GM18508 (cell line): ENCODE measurements around the gene PLCB4.

Source experiments
- ATAC-seq: cut with Tn5 transposase; IDR thresholded peaks from one replicate; pipeline ENCODE4 v1.9.1; 2021; ENCODE audit warnings: moderate number of reproducible peaks; ENCODE audit not compliant: insufficient read depth, unreplicated experiment

PLCB4 gene

GRCh38 chr20:9093218-9093957 is 24.5 kb downstream of the PLCB4 start:
- ATAC-seq = no peak

GRCh38 chr20:9099372-9099771 is 30.5 kb downstream of the PLCB4 start:
- no peak for ATAC-seq

GRCh38 chr20:9100691-9101090 is 31.8 kb downstream of the PLCB4 start:
- ATAC-seq = no peak

- no peak for ATAC-seq
Measured at GRCh38 chr20:9102456-9102855, 33.6 kb downstream of the PLCB4 start.

GRCh38 chr20:9103955-9104354 is 35.1 kb downstream of the PLCB4 start:
- no peak for ATAC-seq

- no peak for ATAC-seq
Measured at GRCh38 chr20:9108260-9108659, 39.4 kb downstream of the PLCB4 start.

GRCh38 chr20:9109566-9109965 is 40.7 kb downstream of the PLCB4 start:
- no peak for ATAC-seq

- ATAC-seq = no peak
Measured at GRCh38 chr20:9110365-9110764, 41.5 kb downstream of the PLCB4 start.

- no peak for ATAC-seq
Measured at GRCh38 chr20:9110916-9111432, 42.1 kb downstream of the PLCB4 start.

- ATAC-seq = no peak
Measured at GRCh38 chr20:9112541-9113515, 43.9 kb downstream of the PLCB4 start.

- ATAC-seq = no peak
Measured at GRCh38 chr20:9114709-9115108, 45.8 kb downstream of the PLCB4 start.

GRCh38 chr20:9117548-9117947 is 48.7 kb downstream of the PLCB4 start:
- ATAC-seq = no peak

- no peak for ATAC-seq
Measured at GRCh38 chr20:9119776-9120175, 50.9 kb downstream of the PLCB4 start.

GRCh38 chr20:9121211-9121610 is 52.3 kb downstream of the PLCB4 start:
- ATAC-seq = no peak

- ATAC-seq = no peak
Measured at GRCh38 chr20:9122571-9122970, 53.7 kb downstream of the PLCB4 start.

- no peak for ATAC-seq
Measured at GRCh38 chr20:9126527-9126926, 57.6 kb downstream of the PLCB4 start.

- no peak for ATAC-seq
Measured at GRCh38 chr20:9128568-9128967, 59.7 kb downstream of the PLCB4 start.

- no peak for ATAC-seq
Measured at GRCh38 chr20:9129756-9130155, 60.9 kb downstream of the PLCB4 start.

- no peak for ATAC-seq
Measured at GRCh38 chr20:9130521-9130920, 61.6 kb downstream of the PLCB4 start.

- ATAC-seq = no peak
Measured at GRCh38 chr20:9131841-9132240, 63.0 kb downstream of the PLCB4 start.

- no peak for ATAC-seq
Measured at GRCh38 chr20:9134346-9134745, 65.5 kb downstream of the PLCB4 start.
